ENCODE measurements around the gene PTPN4. TPM values are rescaled to one million over a fixed set of nuclear protein-coding genes. Genes with fewer than 3 reads are reported as not detected.

The PTPN4 gene
- total RNA-seq, 4 donors from 2014 or later, result 15.0 to 45.2 (median 21.1) TPM

- 83 to 85% methylated on average over 4 of the region's 4 CpGs for WGBS, 2 donors
These were observed 11.6 kb upstream of the PTPN4 start for GRCh38 chr2:119748135-119748534.

DNA sequence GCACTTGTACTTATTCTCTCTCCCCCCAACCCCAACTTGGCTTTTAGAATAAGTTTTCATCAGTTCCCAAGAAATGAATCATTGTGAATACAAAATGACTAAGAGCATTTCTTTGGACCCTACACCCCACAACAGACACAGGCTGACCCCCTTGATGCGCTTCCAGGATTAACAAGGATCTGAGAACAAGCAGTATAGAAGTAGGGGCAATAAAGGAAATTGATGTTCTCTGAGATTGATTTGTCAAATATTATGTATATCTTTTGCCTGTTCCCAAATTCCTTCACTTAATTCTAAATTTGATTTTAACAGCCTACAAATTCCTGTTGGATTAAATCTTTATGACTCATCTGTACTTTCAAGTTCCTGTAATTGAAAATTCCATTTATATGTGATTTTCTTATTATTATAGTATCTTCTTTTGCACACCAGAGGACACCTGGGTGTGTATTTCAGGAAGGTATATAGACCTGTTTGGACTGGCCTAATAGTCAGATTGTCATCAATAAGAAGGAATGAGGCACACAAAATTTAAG lies 10.2 kb upstream of the PTPN4 start:
- H3K4me1 ChIP-seq, result no peaks in the 10 kb centered on the region
- no peaks in the 10 kb centered on the region for H3K36me3 ChIP-seq
- H3K4me3 ChIP-seq, result no peak overlapping the region
- no peaks in the 10 kb centered on the region for H3K9me3 ChIP-seq
- no peak for DNase-seq (ENCODE audit: low spot score in 2 of 2)
- TF ChIP-seq, protein P1, sequence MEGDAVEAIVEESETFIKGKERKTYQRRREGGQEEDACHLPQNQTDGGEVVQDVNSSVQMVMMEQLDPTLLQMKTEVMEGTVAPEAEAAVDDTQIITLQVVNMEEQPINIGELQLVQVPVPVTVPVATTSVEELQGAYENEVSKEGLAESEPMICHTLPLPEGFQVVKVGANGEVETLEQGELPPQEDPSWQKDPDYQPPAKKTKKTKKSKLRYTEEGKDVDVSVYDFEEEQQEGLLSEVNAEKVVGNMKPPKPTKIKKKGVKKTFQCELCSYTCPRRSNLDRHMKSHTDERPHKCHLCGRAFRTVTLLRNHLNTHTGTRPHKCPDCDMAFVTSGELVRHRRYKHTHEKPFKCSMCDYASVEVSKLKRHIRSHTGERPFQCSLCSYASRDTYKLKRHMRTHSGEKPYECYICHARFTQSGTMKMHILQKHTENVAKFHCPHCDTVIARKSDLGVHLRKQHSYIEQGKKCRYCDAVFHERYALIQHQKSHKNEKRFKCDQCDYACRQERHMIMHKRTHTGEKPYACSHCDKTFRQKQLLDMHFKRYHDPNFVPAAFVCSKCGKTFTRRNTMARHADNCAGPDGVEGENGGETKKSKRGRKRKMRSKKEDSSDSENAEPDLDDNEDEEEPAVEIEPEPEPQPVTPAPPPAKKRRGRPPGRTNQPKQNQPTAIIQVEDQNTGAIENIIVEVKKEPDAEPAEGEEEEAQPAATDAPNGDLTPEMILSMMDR (IDR thresholded peaks at IDR 0.05), result no peak
- TF ChIP-seq POLR2A (IDR thresholded peaks at IDR 0.05) (no peak), EP300 (IDR thresholded peaks at IDR 0.05) (no peak)
- no peak overlapping the region for H3K27ac ChIP-seq
- H3K27me3 ChIP-seq, result peaks cover 0 to 11% of the 10 kb centered on the region in 2 donors
- WGBS, 2 donors, result 80 to 88% methylated on average over 1 of the region's 1 CpG

More at GRCh38 chr2:119748135-119748534, 11.6 kb upstream of the PTPN4 start:
- H3K27ac ChIP-seq, result no peak overlapping the region
- no peak for DNase-seq (ENCODE audit: low spot score in 2 of 2)
- TF ChIP-seq, protein P1 (IDR thresholded peaks at IDR 0.05), result no peak
- TF ChIP-seq EP300 (IDR thresholded peaks at IDR 0.05), result no peak
- TF ChIP-seq POLR2A (IDR thresholded peaks at IDR 0.05), result no peak
- peaks cover 0 to 11% of the 10 kb centered on the region in 2 donors for H3K27me3 ChIP-seq
- H3K4me3 ChIP-seq, result no peak overlapping the region
- no peaks in the 10 kb centered on the region for H3K36me3 ChIP-seq
- no peaks in the 10 kb centered on the region for H3K9me3 ChIP-seq
- no peaks in the 10 kb centered on the region for H3K4me1 ChIP-seq

DNA sequence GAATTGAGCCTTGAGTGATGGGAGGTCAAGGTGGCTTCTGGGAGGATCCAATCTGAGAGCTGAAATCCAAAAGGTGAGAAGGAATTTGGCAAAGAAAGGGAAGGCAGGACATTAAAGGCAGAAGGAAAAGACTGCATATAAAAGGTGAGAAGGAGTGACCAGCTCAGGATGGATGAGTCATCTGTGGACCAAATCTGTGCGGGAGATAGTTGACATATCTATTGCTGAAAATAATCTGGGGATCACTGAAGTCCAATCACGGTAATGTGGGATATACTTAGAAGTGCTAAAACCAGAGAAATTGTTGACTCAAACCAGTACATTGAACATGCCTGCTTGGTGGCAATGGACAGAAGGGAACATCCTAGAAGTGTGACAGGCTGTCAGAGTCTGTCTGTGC lies 8.0 kb upstream of the PTPN4 start:
- Histone ChIP-seq H3K4me3 (no peak overlapping the region), H3K9me3 (no peaks in the 10 kb centered on the region), H3K27ac (no peak overlapping the region), H3K27me3 (peaks cover 0 to 6% of the 10 kb centered on the region in 2 donors), H3K4me1 (peaks cover 0 to 3% (median 1%) of the 10 kb centered on the region in 4 donors), H3K36me3 (no peaks in the 10 kb centered on the region)
- WGBS, 2 donors, result 74 to 78% methylated on average over 2 of the region's 2 CpGs
- TF ChIP-seq, protein P1 (IDR thresholded peaks at IDR 0.05), result no peak
- no peak for TF ChIP-seq POLR2A (IDR thresholded peaks at IDR 0.05)
- TF ChIP-seq EP300 (IDR thresholded peaks at IDR 0.05), result no peak
- no peak for DNase-seq (ENCODE audit: low spot score in 2 of 2)

DNA sequence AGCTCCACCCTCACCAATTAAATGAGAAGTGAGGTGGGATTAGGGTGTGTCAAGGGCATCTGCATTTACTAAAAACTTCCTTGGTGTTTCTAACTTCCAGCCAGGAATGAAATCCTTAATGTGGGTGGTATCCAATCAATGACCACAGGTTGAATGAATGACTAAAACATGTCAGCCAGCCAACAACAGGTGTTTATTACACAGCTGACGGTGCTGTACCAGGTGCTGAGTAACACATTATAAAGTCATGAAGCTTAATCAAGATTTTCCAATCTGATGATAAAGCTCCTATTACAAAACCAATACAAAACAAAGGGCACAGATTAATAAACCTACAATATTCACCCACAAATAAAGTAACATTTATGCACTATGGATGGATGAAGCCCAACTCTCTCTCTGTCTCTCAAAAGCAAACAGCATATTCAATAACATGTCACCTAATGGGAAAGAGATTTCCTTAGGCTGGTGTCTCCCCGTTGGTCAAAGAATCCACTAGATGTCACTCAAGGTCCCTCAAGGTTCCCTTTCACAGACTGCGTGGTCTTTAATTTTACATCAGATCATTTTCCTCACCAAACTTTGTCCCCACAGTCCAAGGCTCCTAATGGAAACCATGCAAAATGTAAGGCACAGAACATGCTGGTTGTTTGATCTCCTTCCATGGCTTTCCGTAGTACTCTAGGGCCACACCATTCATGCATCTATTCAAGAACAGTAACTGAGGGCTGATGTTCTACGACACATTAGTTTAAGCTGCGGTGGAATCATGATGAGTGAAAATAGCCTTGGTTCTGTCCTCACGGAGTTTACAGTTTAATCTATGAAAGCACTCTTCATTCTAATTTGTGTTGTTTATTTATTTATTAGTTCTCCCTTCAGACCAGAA lies 6.4 kb upstream of the PTPN4 start:
- Histone ChIP-seq H3K9me3 (no peaks in the 10 kb centered on the region), H3K27me3 (no peaks in the 10 kb centered on the region), H3K4me1 (peaks cover 0 to 16% (median 3%) of the 10 kb centered on the region in 4 donors), H3K27ac (no peak overlapping the region), H3K4me3 (no peak overlapping the region), H3K36me3 (no peaks in the 10 kb centered on the region)
- TF ChIP-seq, protein P1 (IDR thresholded peaks at IDR 0.05), result peak; percentile 24 to 48 (median 39)
- TF ChIP-seq POLR2A (IDR thresholded peaks at IDR 0.05), result no peak
- DNase-seq (ENCODE audit: low spot score in 2 of 2), result no peak
- 54 to 55% methylated on average over 7 of the region's 7 CpGs for WGBS, 2 donors

- Histone ChIP-seq H3K36me3 (no peaks in the 10 kb centered on the region), H3K4me3 (no peak overlapping the region)
- TF ChIP-seq EP300 (IDR thresholded peaks at IDR 0.05), result no peak
- TF ChIP-seq POLR2A (IDR thresholded peaks at IDR 0.05), result no peak
- TF ChIP-seq, protein P1 (IDR thresholded peaks at IDR 0.05), result no peak
These were observed 5.8 kb upstream of the PTPN4 start for GRCh38 chr2:119753930-119754321.

More at GRCh38 chr2:119753930-119754321, 5.8 kb upstream of the PTPN4 start:
- no peak for DNase-seq (ENCODE audit: low spot score in 2 of 2)
- Histone ChIP-seq H3K9me3 (no peaks in the 10 kb centered on the region), H3K27ac (no peak overlapping the region), H3K4me1 (peaks cover 0 to 16% (median 3%) of the 10 kb centered on the region in 4 donors), H3K27me3 (no peaks in the 10 kb centered on the region)
- 94 to 100% methylated on average over 1 of the region's 1 CpG for WGBS, 2 donors

All from tibial nerve (tissue), 4 donors.